Activated T-cell treated with anti-CD3 and anti-CD28 coated beads for 24 hours (primary cell): ENCODE results near the gene NRN1L.
A peak's percentile ranks its signal among the peaks of the same experiment; 100 is the strongest.
"Not testable (repeated sequence)": the region's sequence is repeated elsewhere in the genome, so short reads cannot be mapped to it uniquely, and the experiment has no call there.

Experiments used
- DNase-seq: peaks from one replicate; pipeline ENCODE4 v3.0.0-alpha.2; 2020; ENCODE audit warnings: low read depth

The NRN1L gene

DNA sequence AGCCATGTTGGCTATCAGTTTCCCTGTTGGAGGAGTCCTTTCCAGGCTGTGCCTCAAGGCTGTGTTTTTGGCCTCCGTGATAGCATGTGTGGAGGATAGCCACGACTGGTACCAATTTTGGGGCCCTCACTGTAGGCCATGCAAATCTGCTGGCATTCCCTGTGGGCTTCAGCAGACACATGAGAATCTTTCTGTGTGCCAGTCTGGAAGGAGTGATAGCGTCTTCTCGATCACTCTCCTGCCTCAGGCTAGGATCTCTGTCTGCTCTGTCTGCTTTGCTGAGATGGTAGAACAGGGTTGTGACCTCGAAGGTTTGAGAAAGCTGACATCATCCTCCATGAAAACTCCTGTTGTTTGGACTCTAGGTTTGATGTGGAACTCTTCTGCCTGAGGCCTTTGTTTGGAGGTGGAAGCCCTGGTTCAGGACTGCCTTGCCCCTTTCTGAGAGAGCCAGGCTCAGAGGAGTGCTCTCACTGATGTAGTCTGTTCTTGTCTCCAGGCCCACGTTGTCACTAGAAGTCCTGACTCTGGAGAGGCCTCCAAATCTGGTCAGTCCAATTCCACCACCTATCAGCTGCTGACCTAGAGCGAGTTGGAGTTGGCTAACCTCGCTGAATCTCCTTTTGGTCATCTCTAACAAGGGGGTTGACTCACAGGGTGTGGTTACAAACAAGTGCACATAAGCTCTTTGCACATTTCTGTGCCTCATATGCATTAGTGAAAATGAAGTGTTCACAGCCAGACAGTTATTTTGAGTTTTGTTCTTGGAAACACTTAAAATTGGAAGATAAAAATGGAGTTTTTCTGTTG lies 23.9 kb upstream of the NRN1L start:
- no peak for DNase-seq

- DNase-seq = no peak
Measured at GRCh38 chr16:67861877-67862276, 22.8 kb upstream of the NRN1L start.

- DNase-seq = no peak
Measured at GRCh38 chr16:67862623-67863583, 21.8 kb upstream of the NRN1L start.

DNA sequence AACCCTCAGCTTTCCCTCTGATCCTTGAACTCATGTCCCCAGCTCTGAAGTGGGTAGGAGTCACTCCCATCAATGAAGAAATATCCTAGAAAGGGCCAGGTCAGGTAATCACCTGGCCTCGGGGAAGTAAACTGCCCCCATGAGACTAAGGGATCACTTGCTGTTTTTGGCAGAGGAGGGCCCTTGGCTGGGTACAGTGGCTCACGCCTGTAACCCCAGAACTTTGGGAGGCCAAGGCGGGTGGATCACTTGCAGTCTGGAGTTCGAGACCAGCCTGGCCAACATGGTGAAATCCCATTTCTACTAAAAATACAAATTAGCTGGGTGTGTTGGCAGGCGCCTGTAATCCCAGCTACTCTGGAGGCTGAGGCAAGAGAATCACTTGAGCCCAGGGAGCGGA lies 20.6 kb upstream of the NRN1L start:
- not testable (repeated sequence) for DNase-seq

DNA sequence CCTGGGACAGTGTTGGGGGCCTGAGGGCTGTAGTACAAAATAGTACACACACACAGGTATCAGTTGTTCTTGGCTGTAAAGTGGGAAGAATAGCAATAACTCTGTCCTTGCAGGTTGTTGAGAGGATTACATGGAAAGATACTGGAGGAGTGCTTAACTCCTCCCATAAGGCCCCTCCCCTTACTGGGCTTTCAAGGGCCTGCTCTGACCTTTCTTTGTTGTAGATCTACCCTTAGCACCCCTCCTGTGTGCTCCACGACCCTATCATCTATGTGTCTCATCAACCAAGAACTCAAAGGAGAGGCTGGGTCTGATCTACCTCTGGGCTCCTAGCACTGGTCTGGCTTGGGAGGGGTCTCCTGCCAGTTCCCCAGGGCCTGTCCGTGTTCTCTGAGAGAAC lies 20.1 kb upstream of the NRN1L start:
- no peak for DNase-seq

GRCh38 chr16:67865318-67865717 lies 19.4 kb upstream of the NRN1L start:
- no peak for DNase-seq

GRCh38 chr16:67868290-67868689 lies 16.4 kb upstream of the NRN1L start:
- DNase-seq = no peak

- DNase-seq = no peak
Measured at GRCh38 chr16:67869653-67870052, 15.0 kb upstream of the NRN1L start.

DNA sequence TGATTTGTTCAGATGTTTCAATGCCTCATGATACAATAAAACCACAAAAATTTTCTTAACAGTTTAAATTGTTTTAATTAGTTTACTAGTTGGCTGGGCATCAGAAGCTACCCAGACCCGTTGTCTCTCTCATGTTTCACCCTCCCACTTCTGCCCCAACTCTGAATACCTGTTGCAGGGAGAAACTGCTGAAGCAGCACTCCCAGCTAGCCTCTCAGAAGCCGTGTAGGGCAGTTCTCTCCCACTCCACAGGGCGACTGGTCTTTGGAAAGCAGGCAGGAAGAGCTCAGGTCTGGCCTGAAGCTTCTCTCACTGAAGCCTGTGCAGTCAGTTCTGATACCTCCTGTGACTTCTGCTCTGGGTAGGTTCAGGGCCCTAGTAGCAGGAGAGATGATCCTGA lies 13.4 kb upstream of the NRN1L start:
- no peak for DNase-seq

DNA sequence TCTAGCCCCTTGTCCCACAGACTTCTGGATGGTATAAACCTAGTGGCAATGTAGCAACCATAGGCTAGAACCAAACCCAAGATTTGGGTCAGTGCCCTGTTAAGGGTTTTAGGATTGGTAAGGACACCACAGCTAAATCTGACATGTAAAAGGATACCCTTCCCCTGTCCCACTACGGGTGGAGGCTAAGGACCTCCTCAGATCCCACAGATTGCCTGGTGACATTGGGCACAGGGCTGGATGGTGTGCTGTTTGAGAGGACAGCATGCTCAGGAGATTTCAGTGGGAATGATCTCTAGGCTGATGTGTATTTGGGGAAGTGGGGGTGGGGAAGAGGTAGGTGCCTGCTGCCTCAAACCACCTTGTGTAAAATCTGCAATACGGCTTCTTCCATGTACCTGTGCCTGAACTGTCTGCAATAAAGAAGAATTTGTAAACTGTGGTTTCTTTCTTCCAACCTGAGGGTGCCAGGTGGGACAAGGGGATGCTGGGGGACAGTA lies 12.5 kb upstream of the NRN1L start:
- no peak for DNase-seq

DNA sequence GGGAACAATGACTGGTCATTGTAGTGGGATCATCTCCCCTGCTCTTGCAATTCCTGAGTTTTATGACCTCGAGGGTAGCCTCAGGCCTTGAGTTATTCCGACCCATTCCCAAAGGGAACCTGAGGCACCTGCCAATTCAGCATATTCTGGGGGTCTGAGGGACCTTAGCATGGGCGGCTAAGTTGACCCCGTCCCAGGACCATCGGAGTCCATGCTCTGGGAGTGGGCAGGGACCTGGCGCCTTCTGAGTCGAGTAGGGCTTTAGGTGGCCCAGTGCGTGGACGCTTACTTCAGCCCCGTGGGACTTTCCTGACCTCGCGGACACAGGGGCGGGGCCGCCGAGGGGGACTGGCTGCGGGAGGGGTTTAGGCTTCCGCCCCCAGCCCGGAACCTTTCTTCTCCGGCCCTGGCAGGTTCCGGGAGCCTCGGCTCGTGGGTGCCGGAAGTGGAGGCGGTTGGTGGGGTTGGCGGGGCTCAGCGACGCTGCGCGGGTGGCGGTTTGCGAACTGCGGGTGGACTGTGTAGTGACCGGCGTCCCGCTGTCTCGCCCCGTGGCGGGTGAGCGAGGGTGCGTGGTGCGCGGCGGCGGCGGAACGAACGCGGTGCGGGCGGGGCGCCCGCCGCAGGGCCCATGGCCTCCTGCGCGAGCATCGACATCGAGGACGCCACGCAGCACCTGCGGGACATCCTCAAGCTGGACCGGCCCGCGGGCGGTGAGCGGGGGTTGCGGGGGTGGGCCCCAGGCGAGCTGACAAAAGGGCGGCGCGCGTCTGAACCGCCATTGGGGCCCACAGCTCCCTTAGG lies 11.9 kb upstream of the NRN1L start, which contains the start of gene EDC4:
Gene EDC4 (plus strand): TSS at position 422 of the 804 bp plus-strand sequence. CDS start 210 bp downstream, at position 632.
- peak; percentile 87 for DNase-seq

GRCh38 chr16:67873435-67874370 lies 11.0 kb upstream of the NRN1L start:
- DNase-seq = no peak

- no peak for DNase-seq
Measured at GRCh38 chr16:67874372-67874771, 10.3 kb upstream of the NRN1L start.

- DNase-seq = no peak
Measured at GRCh38 chr16:67877064-67877463, 7.6 kb upstream of the NRN1L start.

DNA sequence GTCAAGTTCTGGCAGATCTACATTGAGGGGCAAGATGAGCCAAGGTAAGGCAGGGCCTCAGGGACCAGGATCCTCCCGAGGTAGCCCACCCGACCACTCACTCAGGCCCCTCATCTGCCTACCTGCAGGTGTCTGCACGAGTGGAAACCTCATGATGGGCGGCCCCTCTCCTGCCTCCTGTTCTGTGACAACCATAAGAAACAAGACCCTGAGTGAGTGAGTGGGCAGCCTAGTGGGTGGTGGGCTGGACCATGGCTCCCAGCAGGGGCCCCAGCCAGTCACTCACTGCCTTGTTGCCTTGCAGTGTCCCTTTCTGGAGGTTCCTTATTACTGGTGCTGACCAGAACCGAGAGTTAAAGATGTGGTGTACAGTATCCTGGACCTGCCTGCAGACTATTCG lies 6.5 kb upstream of the NRN1L start:
- DNase-seq = no peak

DNA sequence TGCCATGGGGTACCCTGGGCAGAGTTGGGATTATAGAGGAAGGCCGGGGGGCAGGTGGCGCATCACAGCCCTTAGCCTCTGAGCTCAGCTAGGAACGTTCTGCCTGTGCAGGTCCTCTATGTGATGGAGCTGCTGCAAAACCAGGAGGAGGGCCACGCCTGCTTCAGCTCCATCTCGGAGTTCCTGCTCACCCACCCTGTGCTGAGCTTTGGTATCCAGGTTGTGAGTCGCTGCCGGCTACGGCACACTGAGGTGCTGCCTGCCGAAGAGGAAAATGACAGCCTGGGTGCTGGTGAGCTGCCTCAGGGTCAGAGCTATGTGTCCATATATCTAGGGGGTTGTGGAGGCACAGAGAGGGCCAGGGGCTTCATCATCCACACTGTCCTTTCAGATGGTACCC lies 5.8 kb upstream of the NRN1L start:
- no peak for DNase-seq

GRCh38 chr16:67879462-67879861 lies 5.2 kb upstream of the NRN1L start:
- no peak for DNase-seq

- no peak for DNase-seq
Measured at GRCh38 chr16:67879936-67880335, 4.7 kb upstream of the NRN1L start.

- DNase-seq = no peak
Measured at GRCh38 chr16:67880584-67880983, 4.1 kb upstream of the NRN1L start.

DNA sequence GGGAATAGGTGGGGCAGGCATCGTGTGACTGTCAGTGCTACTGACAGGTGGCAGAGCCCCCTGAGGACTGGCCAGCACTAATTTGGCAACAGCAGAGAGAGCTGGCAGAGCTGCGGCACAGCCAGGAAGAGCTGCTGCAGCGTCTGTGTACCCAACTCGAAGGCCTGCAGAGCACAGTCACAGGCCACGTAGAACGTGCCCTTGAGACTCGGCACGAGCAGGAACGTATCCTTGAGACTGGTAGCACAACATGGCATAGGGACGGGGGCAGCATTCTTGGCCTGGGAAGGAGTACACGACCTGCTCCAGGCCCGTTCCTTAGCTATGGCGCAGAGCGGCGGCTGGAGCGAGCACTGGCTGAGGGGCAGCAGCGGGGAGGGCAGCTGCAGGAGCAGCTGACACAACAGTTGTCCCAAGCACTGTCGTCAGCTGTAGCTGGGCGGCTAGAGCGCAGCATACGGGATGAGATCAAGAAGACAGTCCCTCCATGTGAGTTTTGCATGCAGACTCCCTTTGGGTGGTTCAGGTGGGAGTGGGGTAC lies 3.0 kb upstream of the NRN1L start:
- no peak for DNase-seq
